ENCODE results near the gene UBXN11.
"Not testable (repeated sequence)": the region's sequence is repeated elsewhere in the genome, so short reads cannot be mapped to it uniquely, and the experiment has no call there.

The UBXN11 gene

DNA sequence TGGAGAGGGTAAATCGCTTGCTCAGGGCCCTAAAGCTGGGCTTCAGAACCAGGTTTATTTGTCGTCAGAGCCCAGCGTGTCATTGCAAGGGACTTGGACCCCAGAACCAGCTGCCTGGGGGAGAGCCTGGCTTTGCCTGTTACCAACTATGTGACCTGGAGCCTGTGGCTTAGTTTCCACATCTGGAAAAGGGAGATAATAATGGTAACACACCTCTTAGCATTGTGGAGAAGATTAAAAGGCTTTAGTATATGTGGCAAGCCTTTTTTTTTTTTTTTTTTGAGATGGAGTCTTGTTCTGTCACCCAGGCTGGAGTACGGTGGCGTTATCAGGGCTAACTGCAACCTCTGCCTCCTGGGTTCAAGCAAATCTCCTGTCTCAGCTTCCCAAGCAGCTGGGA is 23.8 kb upstream of the UBXN11 start:
- Histone ChIP-seq H3K79me2 (ENCODE audit: insufficient read depth, low read depth) (no peaks in the 10 kb centered on the region), H3K9ac (no peak overlapping the region)
- no peak for TF ChIP-seq CTCF (conservative IDR thresholded peaks at IDR 0.05; ENCODE audit: low read depth, low read length)

GRCh38 chr1:26329380-26329779 is 22.9 kb upstream of the UBXN11 start:
- not testable (repeated sequence) for H3K27me3 ChIP-seq (ENCODE audit: insufficient read depth, low read depth); H3K4me2 ChIP-seq; H3K4me1 ChIP-seq (ENCODE audit: low read depth, poor library complexity, severe bottlenecking); H2AFZ ChIP-seq (ENCODE audit: low read depth); H3K4me3 ChIP-seq (IDR thresholded peaks at IDR 0.05; ENCODE audit: insufficient read depth, low read depth, low read length); H3K36me3 ChIP-seq (ENCODE audit: insufficient read depth); H3K27ac ChIP-seq; H3K79me2 ChIP-seq (ENCODE audit: insufficient read depth, low read depth); H3K9ac ChIP-seq; H4K20me1 ChIP-seq (ENCODE audit: insufficient read depth)

More for the DNA sequence above, 23.8 kb upstream of the UBXN11 start:
- Histone ChIP-seq H3K4me2 (no peak overlapping the region), H3K36me3 (ENCODE audit: insufficient read depth) (no peaks in the 10 kb centered on the region), H3K27ac (no peak overlapping the region), H3K4me1 (ENCODE audit: low read depth, poor library complexity, severe bottlenecking) (no peaks in the 10 kb centered on the region), H3K4me3 (IDR thresholded peaks at IDR 0.05; ENCODE audit: insufficient read depth, low read depth, low read length) (no peak overlapping the region), H2AFZ (ENCODE audit: low read depth) (no peak overlapping the region), H3K27me3 (ENCODE audit: insufficient read depth, low read depth) (no peaks in the 10 kb centered on the region), H4K20me1 (ENCODE audit: insufficient read depth) (no peaks in the 10 kb centered on the region)

GRCh38 chr1:26328597-26328996 is 22.2 kb upstream of the UBXN11 start:
- no peak for TF ChIP-seq CTCF (conservative IDR thresholded peaks at IDR 0.05; ENCODE audit: low read depth, low read length)
- Histone ChIP-seq H3K36me3 (ENCODE audit: insufficient read depth) (no peaks in the 10 kb centered on the region), H3K27me3 (ENCODE audit: insufficient read depth, low read depth) (no peaks in the 10 kb centered on the region), H3K79me2 (ENCODE audit: insufficient read depth, low read depth) (no peaks in the 10 kb centered on the region), H3K9ac (no peak overlapping the region), H2AFZ (ENCODE audit: low read depth) (no peak overlapping the region), H3K27ac (no peak overlapping the region), H4K20me1 (ENCODE audit: insufficient read depth) (no peaks in the 10 kb centered on the region), H3K4me3 (IDR thresholded peaks at IDR 0.05; ENCODE audit: insufficient read depth, low read depth, low read length) (no peak overlapping the region), H3K4me2 (no peak overlapping the region), H3K4me1 (ENCODE audit: low read depth, poor library complexity, severe bottlenecking) (no peaks in the 10 kb centered on the region)

DNA sequence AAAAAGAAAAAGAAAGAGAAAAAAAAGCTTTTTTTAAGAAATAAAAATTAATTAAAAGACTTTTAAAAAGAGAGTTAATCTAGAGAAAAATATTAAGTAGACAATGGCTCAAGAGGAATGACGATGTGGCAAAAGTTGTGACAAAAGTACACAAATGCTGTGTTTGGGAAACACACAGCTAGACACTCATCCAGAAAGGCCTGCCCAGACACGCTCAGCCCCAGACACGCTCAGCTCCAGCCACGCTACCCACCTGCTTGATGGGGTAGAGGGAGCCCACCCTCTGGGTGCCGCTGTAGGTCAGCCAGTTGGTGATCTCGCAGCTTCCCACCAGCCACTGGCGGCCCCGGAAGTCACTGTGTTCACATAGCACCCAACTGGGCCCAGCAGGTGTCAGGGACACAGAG is 21.5 kb upstream of the UBXN11 start:
- TF ChIP-seq CTCF (conservative IDR thresholded peaks at IDR 0.05; ENCODE audit: low read depth, low read length): no peak
- no peaks in the 10 kb centered on the region for H3K27me3 ChIP-seq (ENCODE audit: insufficient read depth, low read depth)
- H3K79me2 ChIP-seq (ENCODE audit: insufficient read depth, low read depth): no peaks in the 10 kb centered on the region
- H3K36me3 ChIP-seq (ENCODE audit: insufficient read depth): no peaks in the 10 kb centered on the region
- no peaks in the 10 kb centered on the region for H4K20me1 ChIP-seq (ENCODE audit: insufficient read depth)
- no peak overlapping the region for H2AFZ ChIP-seq (ENCODE audit: low read depth)
- no peak overlapping the region for H3K4me2 ChIP-seq
- H3K9ac ChIP-seq: no peak overlapping the region
- no peak overlapping the region for H3K27ac ChIP-seq
- no peaks in the 10 kb centered on the region for H3K4me1 ChIP-seq (ENCODE audit: low read depth, poor library complexity, severe bottlenecking)
- H3K4me3 ChIP-seq (IDR thresholded peaks at IDR 0.05; ENCODE audit: insufficient read depth, low read depth, low read length): no peak overlapping the region

DNA sequence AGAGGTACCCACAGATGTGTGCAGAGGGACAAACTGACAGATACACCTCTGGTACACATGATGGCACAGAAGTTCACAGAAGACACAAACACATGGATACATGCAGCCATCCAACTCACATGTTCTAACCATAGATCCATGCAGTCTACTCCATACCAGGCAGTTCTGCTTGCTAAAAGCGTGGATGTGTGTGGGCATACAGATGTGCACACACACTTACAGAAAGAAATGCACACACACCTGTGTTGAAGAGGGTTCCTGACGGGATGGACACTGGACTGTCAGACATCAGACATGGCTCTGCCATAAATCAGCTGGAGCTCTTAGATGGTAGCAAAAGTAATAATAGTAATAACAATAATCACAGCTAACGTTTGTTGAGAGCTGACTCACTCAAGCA is 18.1 kb upstream of the UBXN11 start:
- H3K4me3 ChIP-seq (IDR thresholded peaks at IDR 0.05; ENCODE audit: insufficient read depth, low read depth, low read length): no peak overlapping the region
- H3K9ac ChIP-seq: no peak overlapping the region
- no peak for TF ChIP-seq CTCF (conservative IDR thresholded peaks at IDR 0.05; ENCODE audit: low read depth, low read length)
- no peaks in the 10 kb centered on the region for H3K36me3 ChIP-seq (ENCODE audit: insufficient read depth)
- no peaks in the 10 kb centered on the region for H3K27me3 ChIP-seq (ENCODE audit: insufficient read depth, low read depth)
- no peak overlapping the region for H3K27ac ChIP-seq
- H3K79me2 ChIP-seq (ENCODE audit: insufficient read depth, low read depth): no peaks in the 10 kb centered on the region
- H3K4me1 ChIP-seq (ENCODE audit: low read depth, poor library complexity, severe bottlenecking): peaks cover 4% of the 10 kb centered on the region
- no peak overlapping the region for H3K4me2 ChIP-seq
- H2AFZ ChIP-seq (ENCODE audit: low read depth): no peak overlapping the region
- no peaks in the 10 kb centered on the region for H4K20me1 ChIP-seq (ENCODE audit: insufficient read depth)

All from KMS-11 (cell line).